H9 (cell line): ENCODE measurements around the gene CRYBB1. TPM values are rescaled to one million over a fixed set of nuclear protein-coding genes. Genes with fewer than 3 reads are reported as not detected.

Source experiments
- DNase-seq: peaks from one replicate; pipeline ENCODE4 v3.0.0-alpha.2; 2017
- H2AFZ ChIP-seq: one replicate; pipeline ENCODE4 v1.6.1; 2013; ENCODE audit warnings: mild to moderate bottlenecking, low read length, control low read depth, moderate library complexity
- H2AK5ac ChIP-seq: 2 replicates; pipeline ENCODE4 v1.6.1; 2013; ENCODE audit warnings: low read length, control low read depth, mixed read lengths; ENCODE audit not compliant: insufficient read length
- H2BK120ac ChIP-seq: one replicate; pipeline ENCODE4 v1.6.1; 2013; ENCODE audit warnings: low read depth, mild to moderate bottlenecking, low read length, control low read depth, inconsistent platforms; ENCODE audit not compliant: poor library complexity, severe bottlenecking
- H2BK12ac ChIP-seq: 2 replicates; pipeline ENCODE4 v1.6.1; 2013; ENCODE audit warnings: low read length, control low read depth, mixed read lengths, low read depth; ENCODE audit not compliant: insufficient read length
- H2BK15ac ChIP-seq: 2 replicates; pipeline ENCODE4 v1.6.1; 2013; ENCODE audit warnings: low read depth, low read length, control low read depth
- H2BK20ac ChIP-seq: one replicate; pipeline ENCODE4 v1.6.1; 2013; ENCODE audit warnings: low read depth, mild to moderate bottlenecking, low read length, control low read depth, inconsistent platforms; ENCODE audit not compliant: poor library complexity, severe bottlenecking
- H2BK5ac ChIP-seq: 2 replicates; pipeline ENCODE4 v1.6.1; 2013; ENCODE audit warnings: low read length, control low read depth, mixed read lengths; ENCODE audit not compliant: insufficient read length
- H3K14ac ChIP-seq: 2 replicates; pipeline ENCODE4 v1.6.1; 2013; ENCODE audit warnings: low read length, control low read depth; ENCODE audit not compliant: insufficient read depth
- H3K18ac ChIP-seq: 2 replicates; pipeline ENCODE4 v1.6.1; 2013; ENCODE audit warnings: low read depth, mild to moderate bottlenecking, mixed read lengths, low read length, control low read depth; ENCODE audit not compliant: insufficient read length
- H3K23ac ChIP-seq: 2 replicates; pipeline ENCODE4 v1.6.1; 2013; ENCODE audit warnings: low read length, control low read depth, mixed read lengths, low read depth; ENCODE audit not compliant: insufficient read length
- H3K23me2 ChIP-seq: 2 replicates; pipeline ENCODE4 v1.6.1; 2013; ENCODE audit warnings: low read depth, mild to moderate bottlenecking, mixed read lengths, low read length, control low read depth; ENCODE audit not compliant: insufficient read length, poor library complexity, severe bottlenecking
- H3K27ac ChIP-seq: 2 replicates; pipeline ENCODE4 v1.5.1; 2013; ENCODE audit warnings: low read length, control low read depth, mixed read lengths, low read depth; ENCODE audit not compliant: insufficient read length
- H3K27me3 ChIP-seq: 2 replicates; pipeline ENCODE4 v1.6.1; 2013; ENCODE audit warnings: low read length, control low read depth, inconsistent platforms; ENCODE audit not compliant: insufficient read depth
- H3K4ac ChIP-seq: 2 replicates; pipeline ENCODE4 v1.6.1; 2013; ENCODE audit warnings: low read depth, mild to moderate bottlenecking, control low read depth, inconsistent platforms, low read length, moderate library complexity
- H3K4me1 ChIP-seq: 2 replicates; pipeline ENCODE4 v1.6.1; 2013; ENCODE audit warnings: low read length, control low read depth, inconsistent platforms; ENCODE audit not compliant: insufficient read depth
- H3K4me2 ChIP-seq: 2 replicates; pipeline ENCODE4 v1.6.1; 2013; ENCODE audit warnings: low read length, control low read depth, mixed read lengths; ENCODE audit not compliant: insufficient read length, insufficient read depth
- H3K56ac ChIP-seq: 2 replicates; pipeline ENCODE4 v1.6.1; 2013; ENCODE audit warnings: low read depth, mild to moderate bottlenecking, mixed read lengths, low read length, control low read depth; ENCODE audit not compliant: insufficient read length
- H3K79me1 ChIP-seq: 2 replicates; pipeline ENCODE4 v1.6.1; 2013; ENCODE audit warnings: low read depth, mild to moderate bottlenecking, moderate library complexity, low read length, control low read depth, inconsistent platforms; ENCODE audit not compliant: insufficient read depth, poor library complexity, severe bottlenecking
- H3K79me2 ChIP-seq: 2 replicates; pipeline ENCODE4 v1.6.1; 2013; ENCODE audit warnings: low read length, control low read depth, inconsistent platforms; ENCODE audit not compliant: insufficient read depth
- H3K9ac ChIP-seq: 2 replicates; pipeline ENCODE4 v1.6.1; 2013; ENCODE audit warnings: low read length, control low read depth, mixed read lengths; ENCODE audit not compliant: insufficient read length; ENCODE audit errors: extremely low read depth
- H3K9me3 ChIP-seq: one replicate; pipeline ENCODE4 v1.6.1; 2013; ENCODE audit warnings: low read depth, low read length, inconsistent platforms; ENCODE audit not compliant: control insufficient read depth
- H3T11ph ChIP-seq: one replicate; pipeline ENCODE4 v1.6.1; 2013; ENCODE audit warnings: mild to moderate bottlenecking, low read length, control low read depth, inconsistent platforms
- H4K20me1 ChIP-seq: one replicate; pipeline ENCODE4 v1.6.1; 2013; ENCODE audit not compliant: control insufficient read depth, insufficient read length, insufficient read depth
- H4K5ac ChIP-seq: 2 replicates; pipeline ENCODE4 v1.6.1; 2013; ENCODE audit warnings: low read depth, mild to moderate bottlenecking, mixed read lengths, low read length, control low read depth; ENCODE audit not compliant: insufficient read length
- H4K8ac ChIP-seq: replicated peaks from 2 replicates; pipeline ENCODE4 v1.6.1; 2013; ENCODE audit warnings: low read length, control low read depth, mixed read lengths, low read depth; ENCODE audit not compliant: insufficient read length
- H4K91ac ChIP-seq: 2 replicates; pipeline ENCODE4 v1.6.1; 2013; ENCODE audit warnings: low read depth, mild to moderate bottlenecking, moderate library complexity, mixed read lengths, low read length, control low read depth; ENCODE audit not compliant: insufficient read length
- H3K27ac Mint-ChIP-seq, 3 experiments: 2 replicates in 2 of 3; 3 replicates in 1 of 3; pipeline ENCODE4 v1.8.0; 2020 to 2021; ENCODE audit warnings: mixed read lengths in 3 of 3, mild to moderate bottlenecking in 1 of 3, moderate library complexity in 1 of 3
- H3K27me3 Mint-ChIP-seq: 2 replicates; pipeline ENCODE4 v1.8.0; 2021; ENCODE audit warnings: low read depth, mild to moderate bottlenecking, moderate library complexity, mixed read lengths
- H3K36me3 Mint-ChIP-seq, 3 experiments: 2 replicates in 2 of 3; 3 replicates in 1 of 3; pipeline ENCODE4 v1.8.0; 2020 to 2021; ENCODE audit warnings: low read depth in 3 of 3, mixed read lengths in 3 of 3; ENCODE audit not compliant: insufficient read depth in 1 of 3
- H3K4me1 Mint-ChIP-seq, 2 experiments: 2 replicates each; pipeline ENCODE4 v1.8.0; 2020; ENCODE audit warnings: mixed read lengths in 2 of 2
- H3K4me3 Mint-ChIP-seq, 2 experiments: 2 replicates in 1 of 2; 3 replicates in 1 of 2; pipeline ENCODE4 v1.8.0; 2020 to 2021; ENCODE audit warnings: mild to moderate bottlenecking in 2 of 2, mixed read lengths in 2 of 2, moderate library complexity in 1 of 2
- H3K9me3 Mint-ChIP-seq, 2 experiments: 2 replicates in 1 of 2; 3 replicates in 1 of 2; pipeline ENCODE4 v1.8.0; 2020; ENCODE audit warnings: mild to moderate bottlenecking in 2 of 2, mixed read lengths in 2 of 2, moderate library complexity in 1 of 2
- WGBS: extraction: QIAGEN DNeasy Blood & Tissue Kit; methylation state at CpG from one replicate; pipeline ENCODE4 v1.1.7; 2013; ENCODE audit warnings: missing lambda C conversion rate, low lambda C conversion rate, mixed read lengths; ENCODE audit not compliant: insufficient read length; ENCODE audit errors: extremely low coverage; 5-methylcytosine and 5-hydroxymethylcytosine counted together
- total RNA-seq: library from RNA; stranded (reverse); gene quantifications from 2 replicates; pipeline ENCODE4 v1.2.1, GENCODE V29; 2021
- TF ChIP-seq, protein P1 (sequence below): fragments of 200-600 bp; sonication (generic); conservative IDR thresholded peaks from 3 replicates; pipeline ENCODE4 v1.8.0; 2021; ENCODE audit warnings: antibody characterized with exemption, mild to moderate bottlenecking

Gene CRYBB1
- total RNA-seq, 1 experiment from 2014 or later: 5.4 TPM

DNA sequence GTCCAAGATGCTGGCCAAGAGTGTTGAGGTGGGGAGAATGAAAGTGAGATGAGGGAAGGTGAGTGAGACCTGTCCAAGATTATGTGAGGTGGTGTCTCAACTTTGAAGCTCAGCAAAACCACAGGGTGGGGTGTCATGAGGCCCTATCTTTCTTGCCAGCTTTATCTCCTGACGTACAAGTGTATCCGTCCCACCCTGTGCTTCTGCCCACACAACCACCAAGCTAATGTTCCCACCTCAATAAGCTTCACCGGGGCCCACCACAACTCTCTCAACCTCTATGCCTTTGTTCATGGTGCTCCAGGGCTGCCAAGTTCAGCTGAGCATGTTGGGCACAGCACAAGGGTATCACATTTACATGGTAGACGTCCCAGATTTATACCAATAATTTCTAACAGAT lies 20.8 kb downstream of the CRYBB1 start:
- Histone ChIP-seq H2BK20ac (no peak overlapping the region), H3K23me2 (no peaks in the 10 kb centered on the region), H3K18ac (no peak overlapping the region), H3T11ph (no peak overlapping the region), H4K91ac (no peak overlapping the region), H2AFZ (no peak overlapping the region), H4K20me1 (no peaks in the 10 kb centered on the region), H3K56ac (no peak overlapping the region), H3K9me3 (no peaks in the 10 kb centered on the region), H2AK5ac (no peak overlapping the region), H3K79me2 (no peaks in the 10 kb centered on the region), H3K4ac (no peak overlapping the region), H3K14ac (no peak overlapping the region), H4K5ac (no peak overlapping the region), H3K4me1 (peaks cover 3% of the 10 kb centered on the region; the same call in 1 of the 2 replicates), H3K27me3 (no peaks in the 10 kb centered on the region), H2BK15ac (no peak overlapping the region), H3K23ac (no peak overlapping the region), H3K27ac (no peak overlapping the region), H3K79me1 (no peaks in the 10 kb centered on the region), H2BK5ac (no peak overlapping the region), H2BK120ac (no peak overlapping the region), H2BK12ac (no peak overlapping the region), H3K9ac (no peak overlapping the region), H3K4me2 (no peak overlapping the region), H4K8ac (no peak overlapping the region)
- no CpG with 5 or more reads among the region's 4 CpGs for WGBS
- no peak overlapping the region for H3K4me3 Mint-ChIP-seq
- DNase-seq: no peak
- no peak overlapping the region for H3K27ac Mint-ChIP-seq
- H3K36me3 Mint-ChIP-seq: no peaks in the 10 kb centered on the region
- TF ChIP-seq, protein P1, sequence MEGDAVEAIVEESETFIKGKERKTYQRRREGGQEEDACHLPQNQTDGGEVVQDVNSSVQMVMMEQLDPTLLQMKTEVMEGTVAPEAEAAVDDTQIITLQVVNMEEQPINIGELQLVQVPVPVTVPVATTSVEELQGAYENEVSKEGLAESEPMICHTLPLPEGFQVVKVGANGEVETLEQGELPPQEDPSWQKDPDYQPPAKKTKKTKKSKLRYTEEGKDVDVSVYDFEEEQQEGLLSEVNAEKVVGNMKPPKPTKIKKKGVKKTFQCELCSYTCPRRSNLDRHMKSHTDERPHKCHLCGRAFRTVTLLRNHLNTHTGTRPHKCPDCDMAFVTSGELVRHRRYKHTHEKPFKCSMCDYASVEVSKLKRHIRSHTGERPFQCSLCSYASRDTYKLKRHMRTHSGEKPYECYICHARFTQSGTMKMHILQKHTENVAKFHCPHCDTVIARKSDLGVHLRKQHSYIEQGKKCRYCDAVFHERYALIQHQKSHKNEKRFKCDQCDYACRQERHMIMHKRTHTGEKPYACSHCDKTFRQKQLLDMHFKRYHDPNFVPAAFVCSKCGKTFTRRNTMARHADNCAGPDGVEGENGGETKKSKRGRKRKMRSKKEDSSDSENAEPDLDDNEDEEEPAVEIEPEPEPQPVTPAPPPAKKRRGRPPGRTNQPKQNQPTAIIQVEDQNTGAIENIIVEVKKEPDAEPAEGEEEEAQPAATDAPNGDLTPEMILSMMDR: no peak
- H3K27me3 Mint-ChIP-seq: peaks cover 13% of the 10 kb centered on the region
- peaks cover 18 to 24% of the 10 kb centered on the region in 2 experiments for H3K4me1 Mint-ChIP-seq
- H3K9me3 Mint-ChIP-seq: no peaks in the 10 kb centered on the region; a peak in 1 of 5 replicates
